GM19023 (cell line): ENCODE results near the gene DPY19L2.
"Not testable (repeated sequence)": the region's sequence is repeated elsewhere in the genome, so short reads cannot be mapped to it uniquely, and the experiment has no call there.

Source experiments
- ATAC-seq: cut with Tn5 transposase; IDR thresholded peaks from one replicate; pipeline ENCODE4 v1.9.1; 2021; ENCODE audit warnings: mild to moderate bottlenecking, moderate library complexity; ENCODE audit not compliant: unreplicated experiment

DPY19L2 gene

GRCh38 chr12:63663005-63663404 lies 5.3 kb downstream of the DPY19L2 start:
- ATAC-seq: not testable (repeated sequence)

DNA sequence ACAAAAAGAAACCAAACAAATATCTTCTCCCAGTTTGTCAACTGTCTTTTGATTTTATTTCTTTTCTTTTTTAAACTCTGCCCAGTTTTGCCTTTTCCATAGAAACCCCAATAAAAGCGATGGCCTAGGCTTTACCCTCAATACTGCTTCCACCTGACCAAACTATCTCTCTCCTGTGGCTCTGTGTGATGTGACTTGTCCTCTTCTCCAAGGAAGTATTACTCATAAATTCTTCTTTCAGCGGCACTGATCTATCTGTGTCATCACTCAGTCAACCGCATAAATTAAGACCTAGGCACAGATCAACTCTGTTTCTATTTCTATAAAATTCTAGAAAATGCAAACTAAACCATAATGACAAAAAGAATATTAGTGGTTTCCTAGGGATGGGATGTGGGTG lies 9.8 kb downstream of the DPY19L2 start:
- not testable (repeated sequence) for ATAC-seq

DNA sequence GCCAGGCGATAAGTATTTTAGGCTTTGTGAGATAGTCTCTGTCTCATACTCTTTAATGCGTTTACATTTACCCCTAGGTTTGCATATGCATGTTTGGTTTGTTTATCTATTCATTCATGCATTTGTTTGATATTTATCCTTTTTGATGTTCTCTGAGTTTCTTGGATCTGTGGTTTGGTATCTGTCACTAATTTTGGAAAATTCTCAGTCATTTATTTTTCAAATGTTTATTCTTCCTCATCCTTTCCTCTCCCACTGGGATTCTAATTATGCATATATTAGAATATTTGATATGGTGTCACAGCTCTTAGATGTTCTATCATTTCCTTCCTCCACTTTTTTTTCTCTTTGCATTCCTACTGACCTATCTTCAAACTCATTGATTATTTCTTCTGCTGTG lies 11.9 kb downstream of the DPY19L2 start:
- not testable (repeated sequence) for ATAC-seq

GRCh38 chr12:63655543-63656257 lies 12.6 kb downstream of the DPY19L2 start:
- not testable (repeated sequence) for ATAC-seq

GRCh38 chr12:63654481-63654880 lies 13.8 kb downstream of the DPY19L2 start:
- ATAC-seq: not testable (repeated sequence)

DNA sequence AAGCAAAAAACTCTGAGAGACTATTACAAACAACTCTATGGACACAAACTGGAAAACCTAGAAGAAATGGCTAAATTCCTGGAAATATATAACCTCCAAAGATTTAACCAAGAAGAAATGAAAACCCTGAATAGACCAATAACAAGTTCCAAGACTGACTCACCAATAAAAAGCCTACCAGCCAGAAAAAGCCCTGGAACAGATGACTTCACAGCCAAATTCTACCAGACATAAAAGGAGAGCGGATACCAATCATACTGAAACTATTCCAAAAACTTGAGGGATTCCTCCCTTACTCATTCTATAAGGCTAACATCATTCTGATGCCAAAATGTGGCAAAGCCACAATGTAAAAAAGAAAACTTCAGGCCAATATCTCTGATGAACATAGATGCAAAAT lies 18.8 kb downstream of the DPY19L2 start:
- ATAC-seq: not testable (repeated sequence)

- not testable (repeated sequence) for ATAC-seq
Observed at GRCh38 chr12:63643381-63644140, 24.7 kb downstream of the DPY19L2 start.

DNA sequence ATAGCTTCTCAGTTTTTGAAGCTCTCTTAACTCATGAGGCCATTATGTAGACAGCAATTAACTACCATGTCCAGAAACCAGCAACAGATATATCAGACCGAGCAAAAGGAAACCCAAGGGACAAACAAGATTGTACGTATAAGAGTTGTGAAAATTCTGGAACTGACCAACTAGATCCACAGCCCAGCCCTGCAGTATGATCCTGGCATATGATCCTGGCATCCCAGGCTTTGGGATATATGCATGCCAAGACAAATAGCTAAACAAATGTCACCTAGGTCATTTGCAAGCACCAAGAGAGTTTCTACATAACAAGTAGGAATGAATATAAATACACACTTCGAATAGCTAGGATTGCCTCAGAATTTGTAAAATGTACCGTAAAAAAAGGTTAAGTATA lies 44.0 kb downstream of the DPY19L2 start:
- not testable (repeated sequence) for ATAC-seq

- ATAC-seq: not testable (repeated sequence)
Observed at GRCh38 chr12:63615544-63615943, 52.7 kb downstream of the DPY19L2 start.

DNA sequence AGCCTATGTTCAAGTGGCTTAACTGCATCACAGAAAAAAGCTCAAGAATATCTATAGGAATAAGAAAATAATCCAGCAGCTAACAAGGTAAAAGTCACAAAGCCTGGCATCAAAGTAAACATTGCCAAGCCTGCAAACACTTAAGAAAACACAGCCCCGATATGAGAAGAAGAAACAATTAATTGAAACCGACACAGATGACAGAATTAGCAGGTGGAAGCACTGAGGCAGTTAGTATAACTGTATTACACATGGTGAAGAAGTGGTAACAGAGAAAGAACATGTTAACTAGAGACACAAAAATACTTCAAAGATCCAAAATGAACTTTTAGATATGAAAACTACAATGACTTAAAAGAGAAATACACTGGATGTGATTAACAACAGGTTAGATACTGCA lies 57.0 kb downstream of the DPY19L2 start:
- ATAC-seq: not testable (repeated sequence)

- not testable (repeated sequence) for ATAC-seq
Observed at GRCh38 chr12:63609281-63609680, 59.0 kb downstream of the DPY19L2 start.

DNA sequence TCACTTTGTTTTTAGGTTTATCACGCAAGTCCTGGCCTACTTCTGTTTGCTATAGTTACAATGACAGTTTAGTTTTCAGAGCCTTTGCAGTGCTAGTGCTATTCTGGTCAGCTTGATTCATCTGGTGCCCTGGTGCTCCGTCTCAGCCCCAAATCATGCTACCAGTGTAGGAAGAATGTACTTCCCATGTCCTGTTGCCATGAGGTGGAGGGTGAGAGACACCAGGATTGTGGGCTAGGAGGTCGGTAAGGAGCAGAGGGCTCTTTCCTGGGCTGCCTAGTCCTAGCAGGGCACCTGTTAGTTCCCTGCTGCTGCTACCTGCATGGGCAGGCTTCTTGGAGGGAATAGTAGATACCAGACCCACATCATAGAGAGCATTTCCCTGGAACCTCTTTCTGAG lies 63.3 kb downstream of the DPY19L2 start:
- not testable (repeated sequence) for ATAC-seq

GRCh38 chr12:63594828-63595227 lies 73.5 kb downstream of the DPY19L2 start:
- not testable (repeated sequence) for ATAC-seq

DNA sequence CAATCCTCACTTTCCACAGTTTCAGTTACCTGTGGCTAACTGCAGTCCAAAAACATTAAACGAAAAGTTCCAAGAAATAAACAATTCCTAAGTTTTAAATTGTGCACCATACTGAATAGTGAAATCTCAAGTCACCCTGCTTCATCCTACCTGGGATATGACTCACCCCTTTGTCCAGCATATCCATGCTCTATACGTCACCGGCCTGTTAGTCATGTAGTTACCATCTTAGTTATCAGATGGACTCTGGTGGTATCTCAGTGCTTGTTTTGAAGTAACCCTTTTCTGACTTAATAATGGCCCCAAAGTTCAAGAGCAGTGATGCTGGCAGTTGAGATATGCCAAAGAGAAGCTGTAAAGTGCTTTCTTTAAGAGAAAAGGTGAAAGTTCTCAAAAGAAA lies 83.9 kb downstream of the DPY19L2 start:
- not testable (repeated sequence) for ATAC-seq

GRCh38 chr12:63583289-63583688 lies 85.0 kb downstream of the DPY19L2 start:
- ATAC-seq: not testable (repeated sequence)

DNA sequence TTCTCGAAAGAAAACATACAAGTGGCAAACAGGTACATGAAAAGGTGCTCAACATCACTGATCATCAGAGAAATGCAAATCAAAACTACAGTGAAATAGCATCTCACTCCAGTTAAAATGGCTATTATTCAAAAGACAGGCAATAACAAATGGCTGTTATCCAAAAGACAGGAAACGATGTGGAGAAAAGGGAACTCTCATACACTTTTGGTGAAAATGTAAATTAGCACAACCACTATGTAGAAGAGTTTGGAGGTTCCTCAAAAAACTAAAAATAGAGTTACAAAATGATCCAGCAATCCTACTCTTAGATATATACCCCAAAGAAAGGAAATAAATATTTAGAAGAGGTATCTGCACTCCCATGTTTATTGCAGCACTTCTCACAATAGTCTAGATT lies 90.7 kb downstream of the DPY19L2 start:
- ATAC-seq: not testable (repeated sequence)

GRCh38 chr12:63572038-63572437 lies 96.3 kb downstream of the DPY19L2 start:
- not testable (repeated sequence) for ATAC-seq

DNA sequence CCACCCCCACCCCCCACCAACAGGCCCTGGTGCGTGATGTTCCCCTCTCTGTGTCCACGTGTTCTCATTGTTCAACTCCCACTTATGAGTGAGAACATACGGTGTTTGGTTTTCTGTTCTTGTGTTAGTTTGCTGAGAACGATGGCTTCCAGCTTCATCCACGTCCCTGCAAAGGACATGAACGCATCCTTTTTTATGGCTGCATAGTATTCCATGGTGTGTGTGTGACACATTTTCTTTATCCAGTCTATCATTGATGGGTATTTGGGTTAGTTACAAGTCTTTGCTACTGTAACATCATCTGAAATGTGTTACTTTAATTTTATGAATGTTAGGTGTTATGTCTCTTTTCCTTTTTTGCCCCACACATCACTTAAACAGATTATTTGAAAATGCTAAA lies 109.8 kb downstream of the DPY19L2 start:
- ATAC-seq: not testable (repeated sequence)

GRCh38 chr12:63551397-63551796 lies 116.9 kb downstream of the DPY19L2 start:
- not testable (repeated sequence) for ATAC-seq

DNA sequence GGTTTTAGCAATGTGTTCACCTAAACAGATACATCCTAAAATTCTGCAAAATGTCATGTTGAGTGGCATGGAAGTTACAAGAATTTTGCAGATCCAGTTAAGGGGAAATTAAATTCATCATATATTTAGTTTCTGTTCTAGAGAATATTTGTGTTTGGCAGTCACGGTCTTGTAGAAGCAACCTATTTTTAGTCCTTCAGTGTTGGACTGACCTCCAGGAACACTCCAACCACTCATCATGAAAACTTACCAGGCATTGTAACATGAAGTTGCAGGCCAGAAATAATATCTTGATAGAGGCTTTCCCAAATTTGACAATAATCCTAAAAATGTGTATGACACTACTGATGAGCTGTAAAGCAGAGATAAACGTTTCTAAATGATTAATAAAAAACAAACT lies 119.3 kb downstream of the DPY19L2 start:
- not testable (repeated sequence) for ATAC-seq

- ATAC-seq: not testable (repeated sequence)
Observed at GRCh38 chr12:63545298-63545916, 122.9 kb downstream of the DPY19L2 start.

- ATAC-seq: not testable (repeated sequence)
Observed at GRCh38 chr12:63538656-63539055, 129.6 kb downstream of the DPY19L2 start.
